ENCODE measurements around the gene SLC12A3.

GRCh38 chr16:56868175-56868574 is 3.2 kb downstream of the SLC12A3 start:
- TF ChIP-seq, protein P1, sequence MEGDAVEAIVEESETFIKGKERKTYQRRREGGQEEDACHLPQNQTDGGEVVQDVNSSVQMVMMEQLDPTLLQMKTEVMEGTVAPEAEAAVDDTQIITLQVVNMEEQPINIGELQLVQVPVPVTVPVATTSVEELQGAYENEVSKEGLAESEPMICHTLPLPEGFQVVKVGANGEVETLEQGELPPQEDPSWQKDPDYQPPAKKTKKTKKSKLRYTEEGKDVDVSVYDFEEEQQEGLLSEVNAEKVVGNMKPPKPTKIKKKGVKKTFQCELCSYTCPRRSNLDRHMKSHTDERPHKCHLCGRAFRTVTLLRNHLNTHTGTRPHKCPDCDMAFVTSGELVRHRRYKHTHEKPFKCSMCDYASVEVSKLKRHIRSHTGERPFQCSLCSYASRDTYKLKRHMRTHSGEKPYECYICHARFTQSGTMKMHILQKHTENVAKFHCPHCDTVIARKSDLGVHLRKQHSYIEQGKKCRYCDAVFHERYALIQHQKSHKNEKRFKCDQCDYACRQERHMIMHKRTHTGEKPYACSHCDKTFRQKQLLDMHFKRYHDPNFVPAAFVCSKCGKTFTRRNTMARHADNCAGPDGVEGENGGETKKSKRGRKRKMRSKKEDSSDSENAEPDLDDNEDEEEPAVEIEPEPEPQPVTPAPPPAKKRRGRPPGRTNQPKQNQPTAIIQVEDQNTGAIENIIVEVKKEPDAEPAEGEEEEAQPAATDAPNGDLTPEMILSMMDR (IDR thresholded peaks at IDR 0.05), result no peak
- TF ChIP-seq EP300 (IDR thresholded peaks at IDR 0.05), result no peak
- no peak for TF ChIP-seq POLR2AphosphoS5 (IDR thresholded peaks at IDR 0.05)

All from gastroesophageal sphincter (tissue), 3 donors.